Neutrophil (primary cell): Measurements from ENCODE around the gene GSS.

ENCODE experiments used
- H3K27ac ChIP-seq: fragments of 200-600 bp; sonication (generic); 2 replicates; pipeline ENCODE4 v1.5.1; 2016; ENCODE audit warnings: mild to moderate bottlenecking, moderate library complexity
- H3K27me3 ChIP-seq: fragments of 200-600 bp; sonication (generic); 2 replicates; pipeline ENCODE4 v1.6.0; 2016; ENCODE audit warnings: mild to moderate bottlenecking
- H3K36me3 ChIP-seq: fragments of 200-600 bp; sonication (generic); 2 replicates; pipeline ENCODE4 v1.5.1; 2017
- H3K4me1 ChIP-seq, 2 experiments: fragments of 200-600 bp in 1 of 2; sonication (generic) in 1 of 2; 1 replicate in 1 of 2; 2 replicates in 1 of 2; pipeline versions ENCODE4 v1.5.1 to v1.6.1; 2013 to 2016; ENCODE audit warnings: low read depth in 1 of 2, low read length in 1 of 2, mild to moderate bottlenecking in 1 of 2, moderate library complexity in 1 of 2; ENCODE audit not compliant: control insufficient read depth in 1 of 2, insufficient read depth in 1 of 2
- H3K4me3 ChIP-seq, 2 experiments: fragments of 200-600 bp in 1 of 2; sonication (generic) in 1 of 2; 1 replicate in 1 of 2; 2 replicates in 1 of 2; pipeline ENCODE4 v1.5.1; 2013 to 2016; ENCODE audit warnings: low read depth in 1 of 2, low read length in 1 of 2, mild to moderate bottlenecking in 1 of 2, moderate library complexity in 1 of 2
- H3K9me3 ChIP-seq: fragments of 200-600 bp; sonication (generic); 2 replicates; pipeline ENCODE4 v1.5.1; 2016
- TF ChIP-seq, protein P1 (sequence below): fragments of 200-600 bp; sonication (generic); IDR thresholded peaks from 2 replicates; pipeline ENCODE4 v1.5.1; 2016; ENCODE audit warnings: antibody characterized with exemption

GSS gene

GRCh38 chr20:34947336-34947735, 8.3 kb downstream of the GSS start:
- Histone ChIP-seq H3K9me3 (no peaks in the 10 kb centered on the region), H3K36me3 (peaks cover 8% of the 10 kb centered on the region), H3K27ac (no peak overlapping the region)

DNA sequence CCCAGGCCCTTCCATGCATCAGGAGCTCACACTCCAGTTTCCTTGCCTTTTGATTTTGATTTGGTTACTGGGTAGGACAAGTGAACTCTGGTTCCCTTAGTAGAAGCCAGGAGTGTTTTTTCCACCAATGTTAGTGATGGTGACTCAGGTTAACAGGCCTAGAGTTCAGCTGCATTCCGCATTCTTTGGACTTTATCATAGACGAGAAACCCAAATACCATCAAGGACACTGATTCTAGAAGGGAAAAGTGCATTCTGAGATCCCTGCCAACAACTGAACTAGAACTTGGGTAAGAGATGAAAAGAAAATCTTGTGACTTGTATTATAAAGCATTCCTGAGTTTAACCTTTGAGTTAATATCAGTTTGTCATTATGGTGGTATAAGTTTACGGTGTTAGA, 8.9 kb downstream of the GSS start:
- H3K9me3 ChIP-seq = no peaks in the 10 kb centered on the region
- peaks cover 10% of the 10 kb centered on the region for H3K36me3 ChIP-seq
- no peak overlapping the region for H3K27ac ChIP-seq
- no peak overlapping the region for H3K4me3 ChIP-seq
- H3K4me1 ChIP-seq = no peaks in the 10 kb centered on the region
- H3K27me3 ChIP-seq = no peaks in the 10 kb centered on the region
- TF ChIP-seq, protein P1, sequence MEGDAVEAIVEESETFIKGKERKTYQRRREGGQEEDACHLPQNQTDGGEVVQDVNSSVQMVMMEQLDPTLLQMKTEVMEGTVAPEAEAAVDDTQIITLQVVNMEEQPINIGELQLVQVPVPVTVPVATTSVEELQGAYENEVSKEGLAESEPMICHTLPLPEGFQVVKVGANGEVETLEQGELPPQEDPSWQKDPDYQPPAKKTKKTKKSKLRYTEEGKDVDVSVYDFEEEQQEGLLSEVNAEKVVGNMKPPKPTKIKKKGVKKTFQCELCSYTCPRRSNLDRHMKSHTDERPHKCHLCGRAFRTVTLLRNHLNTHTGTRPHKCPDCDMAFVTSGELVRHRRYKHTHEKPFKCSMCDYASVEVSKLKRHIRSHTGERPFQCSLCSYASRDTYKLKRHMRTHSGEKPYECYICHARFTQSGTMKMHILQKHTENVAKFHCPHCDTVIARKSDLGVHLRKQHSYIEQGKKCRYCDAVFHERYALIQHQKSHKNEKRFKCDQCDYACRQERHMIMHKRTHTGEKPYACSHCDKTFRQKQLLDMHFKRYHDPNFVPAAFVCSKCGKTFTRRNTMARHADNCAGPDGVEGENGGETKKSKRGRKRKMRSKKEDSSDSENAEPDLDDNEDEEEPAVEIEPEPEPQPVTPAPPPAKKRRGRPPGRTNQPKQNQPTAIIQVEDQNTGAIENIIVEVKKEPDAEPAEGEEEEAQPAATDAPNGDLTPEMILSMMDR = no peak

More at GRCh38 chr20:34947336-34947735, 8.3 kb downstream of the GSS start:
- no peaks in the 10 kb centered on the region for H3K4me1 ChIP-seq
- TF ChIP-seq, protein P1 = no peak
- no peak overlapping the region for H3K4me3 ChIP-seq
- no peaks in the 10 kb centered on the region for H3K27me3 ChIP-seq

DNA sequence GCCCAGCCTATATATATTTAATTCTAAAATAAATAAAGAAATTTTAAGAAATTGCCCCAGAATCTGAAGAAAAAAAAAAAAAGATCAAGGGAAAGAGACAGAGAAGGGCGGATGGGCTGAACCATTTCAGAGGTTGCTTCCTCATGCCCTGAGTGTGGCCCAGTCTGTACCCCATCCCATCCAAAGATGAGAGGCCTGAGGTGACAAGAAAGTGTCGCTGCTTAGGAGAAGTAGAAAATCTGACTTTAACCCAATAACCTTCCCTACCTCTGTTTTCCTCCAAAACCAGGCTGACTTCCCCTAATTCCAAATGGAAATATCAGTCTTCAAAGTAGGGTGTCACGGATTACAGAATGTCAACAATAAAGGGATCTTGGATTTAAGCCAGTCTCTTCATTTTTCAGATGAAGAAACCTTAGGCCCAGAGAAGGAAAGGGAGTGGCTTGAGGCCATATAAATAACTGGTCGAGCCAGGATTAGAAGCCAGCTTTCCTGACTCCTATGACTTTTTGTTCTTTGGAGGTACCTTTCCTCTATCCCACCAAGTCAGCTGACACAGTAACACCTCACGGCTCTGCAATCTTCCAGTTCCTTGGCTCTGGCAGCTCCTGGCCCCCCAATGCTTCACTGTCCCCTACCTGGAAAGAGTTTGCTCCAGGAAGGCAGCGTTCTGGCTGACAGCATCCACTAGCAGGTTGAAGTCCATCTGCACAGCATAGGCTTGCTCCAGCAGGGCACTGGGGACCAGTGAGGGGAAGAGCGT, 10.1 kb downstream of the GSS start:
- TF ChIP-seq, protein P1 = no peak
- H3K36me3 ChIP-seq = peaks cover 10% of the 10 kb centered on the region
- no peaks in the 10 kb centered on the region for H3K9me3 ChIP-seq

DNA sequence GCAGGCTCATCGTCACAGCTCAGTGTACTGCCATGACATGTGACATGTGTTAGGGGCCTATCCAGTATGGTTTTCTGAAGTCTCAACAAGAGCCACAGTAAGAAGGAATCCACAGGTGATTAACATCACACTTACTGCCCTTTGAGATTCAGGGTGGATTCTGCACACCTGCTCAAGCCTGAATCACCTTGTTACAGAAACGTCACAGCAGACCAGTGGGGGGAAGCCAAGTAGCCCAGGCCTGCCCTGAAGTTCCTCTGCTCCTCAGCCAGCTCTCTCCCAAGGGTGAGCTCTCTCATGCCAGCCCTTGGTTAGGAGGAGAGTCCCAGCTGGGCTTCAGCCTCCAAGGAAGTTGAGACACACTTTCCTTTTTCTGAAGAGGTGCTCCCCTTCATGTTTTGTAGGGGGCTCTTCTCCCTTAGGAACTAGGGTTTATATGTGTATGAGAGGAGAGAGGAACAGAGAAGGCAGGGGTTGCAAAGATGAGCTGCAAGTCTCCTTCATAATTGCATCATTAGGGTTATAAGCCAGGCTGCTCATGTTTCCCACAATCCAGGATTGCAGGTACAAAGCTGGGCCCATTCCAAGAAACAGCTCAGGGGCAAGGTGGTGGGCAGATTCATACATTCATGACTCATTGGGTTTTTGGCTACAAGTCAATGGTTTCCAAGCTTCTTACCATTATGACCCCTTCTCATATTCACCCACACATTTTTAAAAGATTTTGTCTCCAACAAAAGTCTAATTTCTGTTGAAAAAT, 11.6 kb downstream of the GSS start:
- Histone ChIP-seq H3K36me3 (peaks cover 10% of the 10 kb centered on the region), H3K27me3 (no peaks in the 10 kb centered on the region), H3K4me1 (no peaks in the 10 kb centered on the region), H3K27ac (no peak overlapping the region), H3K9me3 (no peaks in the 10 kb centered on the region), H3K4me3 (no peak overlapping the region)
- TF ChIP-seq, protein P1 = no peak

More for the DNA sequence above, 10.1 kb downstream of the GSS start:
- Histone ChIP-seq H3K27ac (no peak overlapping the region), H3K4me1 (no peaks in the 10 kb centered on the region), H3K4me3 (no peak overlapping the region), H3K27me3 (no peaks in the 10 kb centered on the region)

- Histone ChIP-seq H3K36me3 (peaks cover 10% of the 10 kb centered on the region), H3K27me3 (no peaks in the 10 kb centered on the region), H3K9me3 (no peaks in the 10 kb centered on the region), H3K27ac (no peak overlapping the region), H3K4me3 (no peak overlapping the region), H3K4me1 (no peaks in the 10 kb centered on the region)
- TF ChIP-seq, protein P1 = no peak
These were observed 13.3 kb downstream of the GSS start for GRCh38 chr20:34942301-34942700.
